Stimulated activated CD4-positive, alpha-beta T cell treated with anti-CD3 and anti-CD28 coated beads, Interleukin-15, amount 100 ng/mL, for 48 hours (primary cell): ENCODE results near the gene CLEC7A.

Experiments
- DNase-seq, 2 donors: peaks; one replicate each; pipeline ENCODE4 v3.0.0-alpha.2; 2020; ENCODE audit warnings: low read depth in 2 of 2

CLEC7A gene

DNA sequence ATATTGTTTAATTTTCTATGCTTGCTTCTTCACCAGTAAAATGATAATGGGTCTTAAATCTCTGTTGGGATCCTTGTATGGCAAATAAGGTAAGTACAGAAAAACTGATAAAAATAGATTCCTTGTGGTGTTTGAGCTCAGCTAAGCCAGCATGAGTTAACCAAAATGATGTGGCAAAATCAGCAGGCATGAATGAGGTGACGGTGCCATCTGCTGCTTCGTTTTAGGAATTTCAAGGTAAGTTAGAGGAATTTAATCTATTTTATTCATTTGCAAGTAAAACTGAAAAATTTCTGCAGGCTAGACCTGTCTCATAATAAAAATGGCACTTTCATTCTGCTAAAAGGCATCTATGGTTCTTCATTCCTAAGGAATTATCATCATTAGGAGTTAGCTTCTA lies 10.0 kb upstream of the CLEC7A start:
- DNase-seq = peak in 1 of 2 donors; percentile 28

DNA sequence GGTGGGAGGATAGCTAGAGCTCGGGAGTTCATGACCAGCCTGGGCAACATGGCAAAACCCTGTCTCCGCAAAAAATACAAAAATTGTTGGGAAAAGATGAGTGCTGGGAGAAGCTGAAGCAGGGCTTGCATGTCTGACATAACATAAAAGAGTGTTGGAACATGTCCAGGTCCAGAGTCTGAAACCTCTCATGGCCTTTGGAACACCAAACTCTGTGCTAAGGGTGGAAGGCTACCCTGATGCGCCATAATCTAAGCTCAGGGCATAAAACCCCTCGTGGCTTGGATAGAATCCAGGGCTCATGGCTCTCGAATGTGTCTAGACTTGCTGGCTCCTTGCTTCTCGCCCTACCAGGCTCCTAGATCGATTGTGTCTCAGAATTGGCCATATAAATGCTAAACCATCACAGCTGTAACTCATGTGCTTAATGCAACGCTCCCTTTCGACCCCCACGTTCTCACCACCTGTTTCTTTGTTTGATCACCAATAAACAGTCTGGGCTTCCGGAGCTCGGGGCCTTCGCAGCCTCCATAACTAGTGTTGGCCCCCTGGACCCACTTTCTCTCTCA lies 6.7 kb upstream of the CLEC7A start:
- no peak for DNase-seq

DNA sequence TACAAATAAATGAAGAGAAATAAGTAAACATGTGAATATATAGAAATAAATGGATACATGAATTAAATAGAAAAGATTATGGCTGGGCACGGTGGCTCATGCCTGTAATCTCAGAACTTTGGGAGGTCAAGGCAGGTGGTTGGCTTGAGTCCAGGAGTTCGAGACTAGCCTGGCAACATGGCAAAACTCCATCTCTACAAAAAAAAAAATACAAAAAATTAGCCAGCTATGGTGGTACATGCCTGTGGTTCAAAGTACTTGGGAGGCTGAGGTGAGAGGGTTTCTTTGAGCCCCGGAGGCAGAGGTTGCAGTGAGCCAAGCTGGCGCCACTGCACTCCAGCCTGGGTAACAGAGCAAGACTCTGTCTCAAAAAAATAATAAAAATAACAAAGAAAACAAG lies 5.1 kb upstream of the CLEC7A start:
- DNase-seq = no peak

DNA sequence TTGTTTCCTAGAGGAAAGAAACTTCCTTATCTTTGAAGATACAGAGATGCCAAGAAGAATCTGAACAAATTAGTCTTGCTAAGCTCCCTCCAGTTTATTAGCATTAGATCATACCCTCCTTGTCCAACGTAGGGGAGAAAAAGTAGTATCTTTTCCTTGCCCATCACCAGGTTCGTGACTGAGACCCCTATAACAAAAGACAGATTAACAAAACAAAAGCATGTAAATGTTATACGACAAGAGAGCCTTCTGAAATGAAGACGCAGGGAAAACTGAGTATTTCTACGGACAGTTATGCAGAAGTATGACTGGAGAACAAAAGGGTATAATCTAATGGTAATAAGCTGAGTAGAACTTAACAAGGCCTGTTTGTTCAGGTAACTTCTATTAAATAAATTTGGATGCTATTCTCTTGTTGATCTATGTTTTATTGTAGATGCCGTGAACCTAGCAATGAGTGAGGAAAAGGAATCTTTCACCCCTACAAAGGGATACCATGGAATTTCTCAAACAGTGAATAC lies 2.9 kb upstream of the CLEC7A start:
- DNase-seq = no peak

DNA sequence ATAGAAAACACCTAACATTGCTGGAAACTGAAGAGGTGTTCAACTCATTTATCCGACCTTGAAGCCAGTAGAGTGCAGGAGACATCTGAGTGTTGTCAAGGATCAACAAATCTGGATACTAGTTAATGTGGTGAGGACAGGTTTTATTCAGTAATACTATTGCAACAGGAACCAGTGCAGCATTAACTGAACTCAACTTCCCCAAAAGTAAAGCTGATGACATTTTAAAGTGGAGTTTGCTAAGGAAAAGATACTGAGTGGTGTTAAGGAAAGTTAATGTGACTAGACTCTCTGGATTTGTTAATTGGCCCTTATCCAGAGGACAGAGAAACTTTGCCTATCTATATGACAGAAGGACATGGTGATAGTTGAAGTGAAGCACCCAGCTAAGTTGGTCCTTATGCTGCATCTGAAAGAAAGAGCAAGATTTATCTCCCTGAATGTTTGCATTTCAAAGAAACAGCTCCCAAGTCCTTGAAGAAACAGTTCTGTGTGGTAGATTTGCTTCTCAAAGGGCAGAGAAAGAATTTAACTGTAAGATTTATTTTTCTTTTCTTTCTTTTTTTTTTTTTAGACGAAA lies 1.2 kb upstream of the CLEC7A start:
- DNase-seq = no peak

DNA sequence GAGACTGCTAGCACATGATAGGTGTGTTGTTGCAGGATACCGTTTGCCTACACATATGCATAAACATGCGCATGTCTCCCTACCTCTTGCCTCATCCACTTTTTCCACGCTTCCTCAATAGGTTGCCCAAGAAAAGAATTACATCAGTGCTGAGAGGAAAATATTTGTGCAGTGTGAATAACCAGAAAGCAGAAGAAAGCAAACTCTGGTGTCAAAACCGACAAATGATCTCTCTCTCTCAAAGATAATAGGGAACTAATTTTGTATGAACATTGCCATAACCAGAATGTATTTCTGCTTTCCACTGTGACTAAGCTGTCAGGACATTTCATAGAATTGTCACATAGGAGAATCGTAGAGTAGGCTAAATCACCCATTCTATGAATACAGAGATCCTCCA lies 1.3 kb downstream of the CLEC7A start:
- DNase-seq = no peak

DNA sequence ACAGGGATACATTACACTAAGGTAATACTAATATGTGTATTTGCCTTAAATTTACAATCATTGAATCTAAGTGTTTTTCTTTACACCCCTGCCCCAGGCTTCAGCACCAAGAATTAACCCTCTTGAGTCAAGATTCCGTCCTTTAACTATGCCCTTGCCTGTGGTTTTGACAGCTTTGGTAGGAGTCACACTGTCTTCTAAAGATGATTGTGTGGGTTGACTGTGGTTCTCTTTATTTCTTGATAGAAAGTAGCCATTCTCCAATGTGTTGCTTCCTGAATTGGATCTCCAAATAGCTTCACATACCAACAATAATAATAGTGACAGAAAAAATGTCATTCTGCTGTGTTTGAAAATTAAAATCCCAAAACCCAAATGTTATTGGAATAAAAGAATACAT lies 3.6 kb downstream of the CLEC7A start:
- DNase-seq = no peak

DNA sequence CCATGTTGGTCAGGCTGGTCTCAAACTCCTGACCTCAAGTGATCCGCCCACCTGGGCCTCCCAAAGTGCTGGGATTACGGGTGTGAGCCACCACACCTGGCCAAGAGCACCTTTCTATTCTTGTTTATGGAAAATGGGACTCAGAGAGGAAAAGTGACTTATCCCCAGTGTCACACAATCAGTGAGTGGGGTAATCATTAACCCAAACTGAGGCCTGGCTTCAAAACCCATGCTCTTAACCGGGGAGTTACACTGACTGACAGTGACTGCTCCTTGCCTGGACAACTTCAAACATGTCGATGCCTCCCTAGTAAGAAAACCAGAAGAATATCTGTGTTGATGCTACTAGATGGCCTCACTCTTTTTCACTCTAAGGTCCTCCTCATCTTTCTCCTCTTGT lies 7.3 kb downstream of the CLEC7A start:
- no peak for DNase-seq

DNA sequence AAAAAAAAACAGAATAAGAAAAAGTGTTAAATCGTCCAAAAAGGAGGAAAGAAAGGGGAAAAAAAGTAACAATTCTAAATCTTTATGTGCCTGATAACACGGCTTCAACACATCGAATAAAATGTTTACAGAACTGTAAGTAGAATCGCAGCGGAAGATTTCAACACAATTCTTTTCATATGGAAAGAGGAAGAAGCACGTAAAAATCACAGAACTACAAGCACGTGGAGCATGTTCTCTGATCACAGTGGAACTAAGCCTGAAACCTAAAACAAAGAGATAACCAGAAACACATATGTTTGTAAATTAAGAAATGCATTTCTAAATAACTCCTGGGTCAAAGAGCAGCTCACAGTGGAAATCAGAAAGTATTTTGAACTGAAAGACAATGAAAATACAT lies 8.7 kb downstream of the CLEC7A start:
- no peak for DNase-seq

DNA sequence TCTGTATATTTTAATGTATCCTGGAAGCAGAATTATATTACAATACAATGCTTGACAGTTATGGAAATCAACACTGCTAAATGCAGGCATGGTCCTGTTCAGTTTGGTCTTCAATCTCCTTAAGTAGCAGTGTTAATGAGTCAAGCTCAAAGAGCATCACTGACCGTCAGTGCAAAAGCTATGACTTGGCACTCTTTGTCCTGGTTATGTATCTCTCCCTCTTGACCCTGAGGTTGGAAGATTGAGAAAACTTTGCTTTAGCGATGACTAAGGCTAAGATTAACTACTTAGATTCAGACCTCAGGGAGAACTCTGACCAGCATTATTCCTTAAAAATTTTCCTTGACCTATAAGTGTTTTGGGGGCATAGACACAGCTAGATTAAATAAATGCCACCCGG lies 10.9 kb downstream of the CLEC7A start:
- no peak for DNase-seq

DNA sequence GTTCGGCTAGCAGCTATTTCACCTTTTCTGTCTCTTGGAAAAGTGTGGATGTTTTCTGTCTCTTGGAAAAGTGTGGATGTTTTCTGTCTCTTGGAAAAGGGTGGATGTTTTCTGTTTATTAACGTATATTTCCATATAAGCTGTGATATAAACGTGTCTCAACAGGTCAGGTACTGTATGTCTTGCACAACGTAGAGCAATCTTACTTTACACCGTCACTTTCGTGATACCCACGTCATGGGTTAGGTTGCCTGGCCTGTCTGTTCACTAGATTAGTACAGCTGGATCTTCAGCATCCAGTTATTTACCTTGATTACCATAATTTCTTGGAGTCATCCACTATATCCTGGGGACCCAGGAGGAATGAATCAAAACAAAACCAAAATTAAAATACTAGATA lies 14.1 kb downstream of the CLEC7A start:
- no peak for DNase-seq

DNA sequence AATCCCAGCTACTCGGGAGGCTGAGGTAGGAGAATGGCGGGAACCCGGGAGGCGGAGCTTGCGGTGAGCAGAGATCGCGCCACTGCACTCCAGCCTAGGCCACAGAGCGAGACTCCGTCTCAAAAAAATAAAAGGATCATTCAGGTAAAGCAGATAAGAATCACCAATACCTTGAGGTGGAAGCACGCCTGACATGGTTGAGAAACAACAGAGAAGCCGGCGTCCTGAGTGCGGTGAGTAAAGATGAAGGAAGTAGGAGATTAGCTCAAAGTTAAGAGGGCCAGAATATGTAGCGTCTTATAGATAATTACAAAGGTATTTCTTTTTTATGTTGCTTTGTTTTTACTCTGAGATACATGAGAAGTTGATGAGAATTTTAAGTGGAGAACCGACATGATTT lies 14.7 kb downstream of the CLEC7A start:
- no peak for DNase-seq

DNA sequence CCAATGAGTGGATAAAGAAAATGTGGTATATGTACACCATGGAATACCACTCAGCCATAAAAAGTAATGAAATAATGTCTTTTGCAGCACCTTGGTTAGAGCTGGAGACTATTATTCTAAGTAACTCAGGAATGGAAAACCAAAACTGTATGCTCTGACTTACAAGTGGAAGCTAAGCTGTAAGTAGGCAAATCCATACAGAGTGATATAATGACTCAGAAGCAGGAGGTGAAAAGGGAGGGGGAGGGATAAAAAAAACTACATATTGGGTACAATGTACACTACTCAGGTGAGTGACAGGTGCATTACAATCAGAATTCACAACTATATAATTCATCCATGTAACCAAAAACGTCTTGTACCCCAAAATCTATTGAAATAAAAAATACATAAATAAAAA lies 16.1 kb downstream of the CLEC7A start:
- DNase-seq = no peak

DNA sequence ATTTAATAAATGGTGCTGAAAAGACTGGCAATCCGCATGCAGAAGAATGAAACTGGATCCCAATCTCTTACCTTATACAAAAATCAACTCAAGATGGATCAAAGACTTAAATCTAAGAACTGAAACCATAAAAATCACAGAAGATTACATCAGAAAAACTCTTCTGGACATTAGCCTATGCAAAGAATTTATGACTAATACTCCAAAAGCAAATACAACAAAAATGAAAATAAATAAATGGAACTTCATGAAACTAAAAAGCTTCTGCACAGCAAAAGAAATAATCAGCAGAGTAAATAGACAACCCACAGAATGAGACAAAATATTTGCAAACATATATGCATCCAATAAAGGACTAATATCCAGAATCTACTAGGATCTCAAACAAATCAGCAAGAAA lies 16.9 kb downstream of the CLEC7A start:
- DNase-seq = no peak

DNA sequence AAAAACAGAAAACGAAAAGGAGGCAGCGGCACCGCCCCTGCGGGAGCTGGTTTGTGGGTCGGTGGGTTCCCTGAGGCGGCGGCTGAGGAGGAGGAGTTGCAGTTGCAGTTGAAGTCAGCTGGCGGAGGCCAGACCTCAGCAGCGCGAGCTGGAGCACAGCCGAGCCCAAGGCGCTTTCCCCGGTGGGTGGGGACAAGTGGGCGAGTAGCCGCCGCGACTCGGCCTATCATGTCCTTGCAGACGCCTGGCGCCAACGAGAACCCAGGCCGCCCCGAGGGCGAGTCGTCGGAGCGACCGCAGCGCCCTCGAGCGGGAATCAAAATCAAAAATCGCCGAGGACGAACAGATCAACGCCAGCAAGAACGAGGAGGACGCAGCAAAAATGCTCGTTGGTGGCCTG lies 18.5 kb downstream of the CLEC7A start:
- no peak for DNase-seq

DNA sequence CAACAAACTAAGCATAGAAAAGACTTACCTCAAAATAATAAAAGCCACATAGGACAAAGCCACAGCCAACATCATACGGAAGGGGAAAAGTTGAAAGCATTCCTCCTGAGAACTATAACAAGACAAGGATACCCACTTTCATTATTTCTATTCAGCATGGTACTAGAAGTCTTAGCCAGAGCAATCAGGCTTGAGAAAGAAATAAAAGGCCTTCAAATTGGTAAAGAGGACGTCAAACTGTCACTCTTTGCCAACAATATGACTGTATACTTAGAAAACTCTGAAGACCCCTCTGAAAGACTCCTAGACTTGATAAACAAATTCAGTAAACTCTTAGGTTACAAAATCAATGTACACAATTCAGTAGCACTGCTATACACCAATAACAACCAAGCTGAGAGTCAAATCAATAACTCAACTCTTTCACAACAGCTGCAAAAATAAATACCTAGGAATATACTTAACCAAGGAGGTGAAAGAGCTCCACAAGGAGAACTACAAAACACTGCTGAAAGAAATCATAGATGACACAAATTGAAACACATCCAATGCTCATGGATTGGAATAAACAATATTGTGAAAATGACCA lies 19.6 kb downstream of the CLEC7A start:
- no peak for DNase-seq

DNA sequence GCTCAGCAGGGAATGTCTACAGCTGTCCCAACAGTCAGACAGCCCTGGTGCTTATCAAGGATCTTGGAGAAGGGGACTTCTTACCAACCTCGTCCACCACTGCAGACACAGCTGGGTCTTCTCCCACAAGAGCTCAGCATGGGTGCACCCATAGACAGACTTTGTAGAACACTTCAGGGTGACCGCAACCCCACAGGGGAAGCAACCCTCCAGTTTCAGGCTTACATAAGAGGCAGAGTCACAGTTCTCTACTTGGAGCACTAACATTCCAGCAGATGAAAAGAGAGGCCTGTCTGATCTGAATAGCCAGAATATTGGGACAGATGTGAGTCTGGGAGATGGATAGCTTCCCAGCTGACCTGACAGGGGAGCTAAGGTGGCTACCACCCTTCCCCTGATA lies 27.7 kb downstream of the CLEC7A start:
- DNase-seq = no peak

DNA sequence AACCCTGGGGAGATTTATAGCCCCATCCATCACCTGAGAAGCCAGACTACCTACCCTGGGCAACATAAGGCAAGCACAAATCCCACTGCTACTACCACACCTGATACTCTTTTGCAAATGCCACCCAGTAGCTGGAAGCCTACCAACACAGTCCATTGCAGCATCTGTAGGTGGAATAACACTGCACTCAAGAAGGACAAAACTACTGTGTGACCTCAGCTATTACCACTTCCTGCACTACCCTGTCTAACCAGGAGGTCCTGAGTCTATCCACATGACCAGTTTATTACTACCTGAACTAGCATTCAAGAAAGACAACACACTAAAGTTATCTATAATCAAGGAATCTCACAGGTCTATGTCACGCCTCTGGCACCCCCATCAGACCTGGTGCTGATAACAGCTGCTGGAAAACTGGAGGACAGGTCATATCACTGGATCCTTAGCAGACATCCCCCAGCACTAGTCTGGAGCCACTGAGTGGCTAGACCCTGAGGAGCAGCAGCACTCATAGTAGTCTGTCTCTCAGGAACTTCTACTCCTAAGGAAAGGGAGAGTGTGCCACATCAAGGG lies 28.3 kb downstream of the CLEC7A start:
- no peak for DNase-seq

DNA sequence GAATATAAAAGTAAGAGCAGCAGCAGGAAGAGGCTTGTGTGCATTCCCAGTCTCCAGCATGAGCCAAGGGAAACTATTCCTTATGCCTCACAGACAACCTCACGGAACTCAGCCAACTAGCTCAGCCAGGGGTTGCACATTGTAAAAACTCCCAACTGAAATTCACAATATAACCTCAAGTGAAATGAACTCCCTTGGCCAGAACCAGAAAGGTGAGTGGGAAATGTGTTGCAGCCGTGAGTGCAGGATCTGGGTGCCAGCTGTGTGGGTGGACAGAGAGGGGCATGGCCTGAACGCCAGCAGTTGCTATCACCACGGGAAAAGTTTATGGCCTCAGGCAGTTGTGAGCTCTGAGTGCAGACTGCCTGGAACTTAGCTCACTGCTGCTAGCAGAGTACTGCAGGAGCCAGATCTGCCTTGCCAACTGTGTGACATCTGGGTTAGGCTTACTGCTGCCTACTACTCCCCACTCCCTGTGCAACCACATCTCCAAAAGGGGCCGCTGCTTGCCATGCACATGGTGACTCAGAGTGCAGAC lies 28.9 kb downstream of the CLEC7A start:
- no peak for DNase-seq

DNA sequence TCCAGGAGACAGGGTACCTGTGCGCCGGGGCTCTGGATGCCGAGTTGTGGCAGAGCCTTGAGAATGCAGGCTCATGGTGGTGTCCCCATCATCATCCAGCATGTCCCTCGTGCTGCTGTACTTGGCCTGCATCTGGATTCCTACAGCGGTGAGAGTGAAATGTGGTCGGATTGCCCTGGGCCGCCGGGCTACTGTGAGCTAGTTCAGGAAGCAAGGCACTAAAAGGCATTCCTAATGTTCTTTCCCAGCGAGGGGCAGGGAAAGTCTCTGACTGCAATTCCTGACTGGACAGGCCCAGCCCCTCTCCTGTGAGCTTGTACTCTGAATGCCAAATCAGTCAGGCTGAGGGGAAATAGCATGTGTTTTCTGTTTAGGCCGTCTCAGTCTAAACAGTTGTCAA lies 31.2 kb downstream of the CLEC7A start, which contains the start of gene CLEC1A:
Gene CLEC1A (minus strand): TSS at position 195 of the 400 bp plus-strand sequence. CDS start 63 bp downstream, at position 132.
- DNase-seq = no peak

DNA sequence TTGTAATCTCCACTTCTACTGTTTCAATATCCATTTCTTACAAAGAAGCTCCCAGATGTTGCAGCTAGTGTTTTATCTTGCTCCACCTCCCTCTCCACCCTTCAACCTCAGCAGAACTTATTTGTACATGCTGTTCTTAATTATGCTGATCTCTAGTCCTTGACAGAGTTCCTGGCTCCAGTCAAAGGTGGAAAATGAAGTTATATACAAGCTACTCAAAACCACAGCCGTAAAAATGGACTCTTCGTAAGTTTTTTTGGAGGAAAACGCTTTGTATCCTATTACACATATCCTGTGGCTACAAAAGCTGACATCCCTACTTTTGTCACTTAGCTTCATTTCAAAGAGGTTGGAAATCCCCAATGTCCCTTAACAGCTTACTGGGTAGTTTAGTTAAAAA lies 32.5 kb downstream of the CLEC7A start:
- DNase-seq = no peak

DNA sequence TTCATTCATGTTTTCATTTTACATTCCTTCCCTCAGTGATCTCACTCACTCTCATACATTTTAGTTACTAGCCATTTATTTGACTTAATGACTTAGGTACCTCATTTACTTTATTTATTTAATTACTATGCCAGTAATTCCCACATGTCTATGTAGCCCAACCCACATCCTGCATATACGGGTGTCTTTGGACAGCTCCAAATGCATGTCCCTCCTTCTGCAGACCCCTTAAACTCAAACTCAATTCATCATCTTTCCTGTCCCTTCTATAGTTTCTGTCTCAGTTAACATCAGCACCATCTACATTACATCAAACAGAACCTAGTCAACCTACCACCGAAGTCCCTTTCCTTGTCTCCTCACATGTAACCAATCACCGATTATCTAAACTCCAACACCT lies 34.0 kb downstream of the CLEC7A start:
- no peak for DNase-seq
